ENCODE data around the gene RPIA. TPM values are rescaled to one million over a fixed set of nuclear protein-coding genes. Genes with fewer than 3 reads are reported as not detected.
"Not testable (repeated sequence)": the region's sequence is repeated elsewhere in the genome, so short reads cannot be mapped to it uniquely, and the experiment has no call there.

The RPIA gene
- total RNA-seq, 2 donors from 2014 or later: 13.7 to 17.0 TPM

- DNase-seq: no peak
- no peak for ATAC-seq
- intact Hi-C loops (cut with DNase I): no loop called here
Measured at GRCh38 chr2:88760819-88761598, 69.5 kb downstream of the RPIA start.

- DNase-seq: no peak
- no peak for ATAC-seq
- intact Hi-C loops (cut with DNase I): no loop called here
Measured at GRCh38 chr2:88764141-88764849, 72.8 kb downstream of the RPIA start.

GRCh38 chr2:88764850-88765153 lies 73.3 kb downstream of the RPIA start:
- ATAC-seq: no peak
- no peak for DNase-seq
- intact Hi-C loops (cut with DNase I): no loop called here

- peak in 1 of 2 donors; percentile 46 for ATAC-seq
- peak; percentile 28 for DNase-seq
- intact Hi-C loops (cut with DNase I): no loop called here
Measured at GRCh38 chr2:88765154-88765888, 73.8 kb downstream of the RPIA start.

GRCh38 chr2:88765889-88766481 lies 74.5 kb downstream of the RPIA start:
- DNase-seq; intact Hi-C loops (cut with DNase I); ATAC-seq: not testable (repeated sequence)

- no peak for ATAC-seq
- intact Hi-C loops (cut with DNase I): no loop called here
- no peak for DNase-seq
Measured at GRCh38 chr2:88770016-88770415, 78.5 kb downstream of the RPIA start.

- intact Hi-C loops (cut with DNase I): not testable (repeated sequence)
- peak in 1 of 2 donors; percentile 40 for ATAC-seq
Measured at GRCh38 chr2:88773233-88774028, 82.0 kb downstream of the RPIA start.

GRCh38 chr2:88789213-88789612 lies 97.7 kb downstream of the RPIA start:
- ATAC-seq; DNase-seq; intact Hi-C loops (cut with DNase I): not testable (repeated sequence)

More at GRCh38 chr2:88773233-88774028, 82.0 kb downstream of the RPIA start:
- not testable (repeated sequence) for DNase-seq

GRCh38 chr2:88795932-88796331 lies 104.5 kb downstream of the RPIA start:
- ATAC-seq, DNase-seq: not testable (repeated sequence)

GRCh38 chr2:88796523-88796922 lies 105.0 kb downstream of the RPIA start:
- ATAC-seq; DNase-seq; intact Hi-C loops (cut with DNase I): not testable (repeated sequence)

More at GRCh38 chr2:88795932-88796331, 104.5 kb downstream of the RPIA start:
- intact Hi-C loops (cut with DNase I): not testable (repeated sequence)

GRCh38 chr2:88797164-88797563 lies 105.7 kb downstream of the RPIA start:
- DNase-seq; intact Hi-C loops (cut with DNase I); ATAC-seq: not testable (repeated sequence)

Other genes starting within 250 kb of the RPIA start
- gene FOXI3, start 239.0 kb upstream of the RPIA start, total RNA-seq: not detected
- gene EIF2AK3, start 64.2 kb upstream of the RPIA start, total RNA-seq: 10 to 100 TPM in 1 of 2 donors, 1 to 10 TPM in 1; 7.9 to 13.6 TPM

Data from left cardiac atrium (tissue), 4 donors.